Bronchial epithelial cell (primary cell): ENCODE data around the gene CX3CL1. TPM values are rescaled to one million over a fixed set of nuclear protein-coding genes. Genes with fewer than 3 reads are reported as not detected.

ENCODE experiments used
- DNase-seq: peaks from one replicate; pipeline ENCODE4 v3.0.0-alpha.2; 2010; ENCODE audit warnings: low read depth
- FAIRE-seq: peaks from 2 replicates; lab custom pipeline; 2011; peaks lifted over from hg19 to GRCh38; lab: Jason Lieb, UNC
- H3K27me3 ChIP-seq: 2 replicates; pipeline ENCODE4 v1.5.1; 2011; ENCODE audit warnings: low read length; ENCODE audit not compliant: control insufficient read depth, insufficient read depth
- H3K36me3 ChIP-seq: 2 replicates; pipeline ENCODE4 v1.5.1; 2011; ENCODE audit warnings: low read length; ENCODE audit not compliant: control insufficient read depth, insufficient read depth
- H3K4me3 ChIP-seq: 2 replicates; pipeline ENCODE4 v1.5.1; 2011; ENCODE audit warnings: mild to moderate bottlenecking, low read depth, low read length, control low read depth
- CTCF ChIP-seq: IDR thresholded peaks from 2 replicates; pipeline ENCODE4 v1.5.1; 2011; ENCODE audit warnings: mild to moderate bottlenecking, moderate library complexity, low read length, control low read depth, inconsistent platforms; ENCODE audit not compliant: insufficient read depth, severe bottlenecking
- total RNA-seq: library from RNA; depleted of rRNA; stranded (reverse); fragments of >200 nt; gene quantifications from 2 replicates; pipeline ENCODE4 v1.2.1, GENCODE V29; 2014

The CX3CL1 gene
- total RNA-seq, 1 donor from 2014 or later = not detected

- DNase-seq = no peak
- FAIRE-seq = no peak
- peaks cover 2% of the 10 kb centered on the region for H3K27me3 ChIP-seq
- no peaks in the 10 kb centered on the region for H3K36me3 ChIP-seq
- no peak overlapping the region for H3K4me3 ChIP-seq
- TF ChIP-seq CTCF = no peak
These were observed 14.2 kb upstream of the CX3CL1 start for GRCh38 chr16:57358086-57358420.

GRCh38 chr16:57358527-57359095 lies 13.7 kb upstream of the CX3CL1 start, which contains the start of gene CCL22:
CCL22 (plus strand) TSS chr16:57358783; CDS start chr16:57358817, 34 bp downstream.
- Histone ChIP-seq H3K4me3 (no peak within 1 kb of the TSS), H3K27me3 (peaks cover 2% of the 10 kb centered on the region), H3K36me3 (no peaks in the 10 kb centered on the region)
- DNase-seq (peak; percentile 57), FAIRE-seq (peak; percentile 52)
- TF ChIP-seq CTCF = no peak

- FAIRE-seq (no peak), DNase-seq (no peak)
- Histone ChIP-seq H3K4me3 (no peak overlapping the region), H3K27me3 (peaks cover 2% of the 10 kb centered on the region), H3K36me3 (no peaks in the 10 kb centered on the region)
- no peak for TF ChIP-seq CTCF
These were observed 11.9 kb upstream of the CX3CL1 start for GRCh38 chr16:57360321-57360935.

- FAIRE-seq (peak; percentile 50), DNase-seq (no peak)
- Histone ChIP-seq H3K4me3 (no peak overlapping the region), H3K36me3 (no peaks in the 10 kb centered on the region), H3K27me3 (peaks cover 5% of the 10 kb centered on the region)
- no peak for TF ChIP-seq CTCF
These were observed 10.9 kb upstream of the CX3CL1 start for GRCh38 chr16:57361404-57361803.

GRCh38 chr16:57364143-57364542 lies 8.1 kb upstream of the CX3CL1 start:
- Histone ChIP-seq H3K4me3 (no peak overlapping the region), H3K27me3 (peaks cover 5% of the 10 kb centered on the region), H3K36me3 (no peaks in the 10 kb centered on the region)
- DNase-seq (no peak), FAIRE-seq (no peak)
- TF ChIP-seq CTCF = no peak
